ENCODE results near the gene SMIM14.
"Not testable (repeated sequence)": the region's sequence is repeated elsewhere in the genome, so short reads cannot be mapped to it uniquely, and the experiment has no call there.

SMIM14 gene

DNA sequence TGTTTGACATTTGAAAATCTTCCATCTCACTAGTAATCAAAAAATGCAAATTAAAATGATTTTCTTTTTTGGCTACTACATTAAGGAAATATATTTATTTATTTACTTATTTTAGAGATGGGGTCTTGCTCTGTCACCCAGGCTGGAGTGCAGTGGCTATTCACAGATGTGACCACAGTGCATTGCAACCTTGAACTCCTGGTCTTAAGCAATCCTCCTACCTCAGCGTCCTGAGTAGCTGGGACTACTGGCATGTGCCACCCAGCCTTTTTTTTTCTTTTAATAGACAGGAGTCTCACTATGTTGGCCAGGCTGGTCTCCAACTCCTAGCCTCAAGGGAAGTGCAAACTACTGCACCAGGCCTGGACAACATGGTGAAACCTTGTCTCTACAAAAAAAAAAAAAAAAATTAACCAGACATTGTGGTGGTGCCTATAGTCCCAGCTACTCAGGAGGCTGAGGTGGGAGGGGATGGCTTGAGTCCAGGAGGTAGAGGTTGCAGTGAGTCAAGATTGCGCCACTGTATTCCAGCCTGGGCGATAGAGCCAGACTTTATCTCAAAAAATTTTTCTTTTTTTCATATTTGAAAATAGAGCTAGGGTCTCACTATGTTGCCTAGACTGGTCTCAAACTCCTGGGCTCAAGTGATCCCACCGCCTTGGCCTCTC is 4.4 kb upstream of the SMIM14 start:
- no peak for DNase-seq

DNA sequence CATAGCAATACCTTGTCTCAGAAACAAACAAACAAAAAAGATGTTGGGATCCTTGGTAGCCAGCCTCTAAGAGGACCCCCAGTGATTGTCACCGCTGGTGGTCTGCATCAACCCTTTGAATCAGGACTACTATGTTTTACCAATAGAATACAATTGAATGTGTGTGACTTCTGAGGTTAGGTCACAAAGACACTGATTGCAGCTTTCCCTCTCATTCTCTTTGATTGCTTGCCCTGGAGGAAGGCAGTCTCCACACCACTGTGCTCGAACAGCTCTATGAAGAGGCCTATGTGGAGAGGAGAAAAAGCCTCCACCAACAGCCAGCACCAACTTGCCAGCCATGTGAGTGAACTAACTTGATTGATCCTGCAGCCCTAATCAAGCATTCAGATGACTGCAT is 2.8 kb upstream of the SMIM14 start:
- DNase-seq, result no peak

DNA sequence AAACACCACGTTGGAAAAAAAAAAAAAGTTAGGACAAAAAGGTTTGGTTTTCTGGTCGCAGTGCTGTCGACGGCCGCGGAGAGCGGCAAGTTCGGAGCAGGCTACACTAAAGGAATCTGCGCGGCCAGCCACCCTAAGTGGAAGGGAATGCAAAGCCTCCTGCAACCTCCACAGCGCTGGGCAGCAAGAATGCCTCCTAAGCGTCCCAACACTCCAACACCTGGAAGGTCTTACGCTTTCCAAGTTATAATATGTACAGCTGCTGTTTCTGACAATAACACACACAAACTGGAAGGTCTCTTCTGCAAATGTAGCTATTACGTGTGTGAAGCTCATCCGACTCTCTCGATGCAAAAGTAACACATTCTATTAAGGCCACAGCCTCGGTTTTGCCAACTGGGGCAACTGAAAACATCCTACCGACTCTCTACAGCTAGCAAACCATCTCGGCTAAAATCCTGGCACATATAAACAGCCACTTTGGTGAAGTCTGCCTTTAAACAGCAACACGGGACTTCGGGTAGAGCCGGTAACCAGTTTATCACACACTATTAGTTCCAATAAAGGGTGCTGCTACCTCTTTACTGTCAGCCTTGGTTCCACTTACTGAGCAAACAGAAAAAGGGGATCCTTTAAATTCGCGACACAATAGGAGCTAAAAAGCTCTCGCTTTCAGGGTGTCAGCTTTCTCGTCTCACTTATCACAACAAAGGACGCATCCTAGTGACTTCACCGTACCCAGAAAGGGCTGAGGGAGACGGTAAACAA is 895 bp downstream of the SMIM14 start:
- peak; percentile 24 for DNase-seq

DNA sequence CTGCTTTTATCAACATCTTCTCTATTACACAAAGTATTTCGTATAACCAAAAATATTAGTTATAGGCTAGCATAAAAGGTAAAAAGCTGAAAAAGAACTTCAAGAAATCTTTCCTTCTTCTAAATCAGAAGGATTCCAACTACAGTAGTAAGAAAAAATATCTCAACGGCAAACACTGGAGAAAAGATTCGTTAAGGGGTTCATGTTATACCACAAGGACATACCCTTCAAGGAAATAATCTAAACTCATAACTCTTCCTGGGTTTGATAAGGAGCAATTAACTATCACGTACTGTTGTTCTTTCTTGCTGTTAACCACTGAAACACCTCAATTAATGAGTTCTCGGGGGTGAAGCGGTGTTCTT is 1.5 kb downstream of the SMIM14 start:
- no peak for DNase-seq

DNA sequence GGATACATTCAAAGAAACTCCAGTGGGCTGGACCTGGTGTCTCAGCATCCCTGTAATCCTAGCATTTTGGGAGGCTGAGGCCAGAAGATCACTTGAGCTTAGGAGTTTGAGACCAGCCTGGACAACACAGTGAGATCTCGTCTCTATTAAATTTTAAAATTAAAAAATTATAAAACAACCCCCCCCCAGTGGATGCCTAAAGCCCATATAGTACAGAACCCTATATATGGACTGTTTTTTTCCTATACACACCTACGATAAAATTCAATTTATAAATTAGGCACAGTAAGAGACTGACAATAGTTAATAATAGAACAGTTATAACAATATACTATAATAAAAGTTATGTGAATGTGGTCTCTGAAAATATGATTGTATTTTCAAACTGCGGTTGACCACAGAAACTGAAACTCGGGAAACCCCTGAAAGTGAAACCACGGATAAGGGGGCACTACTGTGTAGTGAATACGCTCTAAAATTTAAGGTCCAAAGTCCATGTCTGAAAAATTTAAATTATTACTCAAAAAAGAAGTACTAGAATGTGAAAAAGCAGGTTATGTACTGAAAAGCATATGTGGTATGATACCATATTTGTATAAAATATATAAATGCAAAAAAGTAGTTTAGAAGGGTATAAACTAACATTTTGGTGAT is 2.0 kb downstream of the SMIM14 start:
- peak; percentile 7 for DNase-seq

DNA sequence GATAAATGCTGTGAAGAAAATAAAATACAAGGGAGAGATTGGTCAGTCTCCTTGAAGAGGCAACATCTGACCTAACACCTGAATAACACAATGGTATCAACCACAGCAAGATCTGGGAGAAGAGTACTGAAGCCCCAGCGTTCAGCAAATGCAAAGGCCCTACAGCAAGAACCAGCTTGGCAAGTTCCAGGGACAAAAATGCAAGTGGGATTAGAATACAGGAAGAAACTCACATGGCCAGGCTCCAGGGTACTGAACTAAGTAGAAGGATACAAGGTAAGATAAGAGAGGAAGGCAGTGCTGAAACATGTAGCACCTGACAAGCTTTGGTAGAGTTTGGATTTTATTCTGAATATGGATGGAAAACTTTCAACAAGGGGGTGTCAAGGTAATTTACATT is 3.6 kb downstream of the SMIM14 start:
- DNase-seq, result no peak

DNA sequence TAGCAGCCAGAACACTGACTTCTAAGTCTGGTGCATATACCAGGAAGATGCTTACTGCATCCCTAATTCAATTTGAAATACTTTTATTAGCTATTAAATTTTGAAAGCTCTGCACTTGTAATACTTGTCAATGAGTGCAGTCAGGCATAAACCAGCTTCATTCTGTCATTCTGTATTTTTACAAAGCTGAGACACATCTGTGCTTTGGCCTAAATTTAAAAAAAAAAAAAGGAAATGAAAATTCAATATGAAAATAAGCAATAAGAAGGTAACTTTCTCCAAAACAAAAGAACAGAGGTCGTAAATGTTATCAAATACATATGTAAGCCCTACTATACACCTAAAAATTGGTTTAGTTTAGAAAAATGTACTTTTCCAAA is 7.0 kb downstream of the SMIM14 start:
- no peak for DNase-seq

DNA sequence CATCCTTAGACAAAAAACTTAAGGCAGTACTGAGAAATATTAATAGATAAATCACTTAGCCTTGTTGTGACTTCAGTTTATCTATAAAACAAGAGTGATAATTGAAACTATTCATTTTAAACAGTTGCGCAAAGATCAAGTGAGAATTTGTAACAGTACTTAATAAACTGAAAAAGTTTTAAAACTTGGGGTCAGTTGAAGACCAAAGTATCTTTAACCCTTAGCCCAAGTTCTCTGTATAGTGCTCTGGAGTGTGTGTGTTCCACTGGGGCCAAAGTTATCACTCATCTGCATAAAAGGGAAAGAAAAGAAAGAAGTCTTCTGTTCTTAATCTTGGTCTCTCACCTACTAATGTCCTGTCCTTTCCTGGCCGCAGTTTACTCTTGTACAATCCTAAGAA is 11.3 kb downstream of the SMIM14 start:
- no peak for DNase-seq

DNA sequence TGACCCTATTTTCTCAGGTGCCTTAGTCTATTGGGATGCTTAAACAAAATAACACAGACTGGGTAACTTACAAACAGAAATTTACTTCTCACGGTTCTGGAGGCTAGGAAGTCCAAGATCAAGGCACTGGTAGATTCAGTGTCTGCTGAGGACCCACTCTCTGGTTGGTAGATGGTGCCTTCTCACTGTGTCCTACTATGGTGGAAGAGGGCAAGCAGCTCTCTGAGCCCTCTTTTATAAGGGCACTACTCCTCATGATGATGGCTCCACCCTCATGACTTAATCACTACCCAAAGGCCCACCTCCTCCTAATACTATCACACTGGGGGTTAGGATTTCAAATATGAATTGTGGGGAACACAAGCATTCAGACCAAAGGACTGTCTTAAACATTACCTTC is 11.8 kb downstream of the SMIM14 start:
- DNase-seq, result no peak

DNA sequence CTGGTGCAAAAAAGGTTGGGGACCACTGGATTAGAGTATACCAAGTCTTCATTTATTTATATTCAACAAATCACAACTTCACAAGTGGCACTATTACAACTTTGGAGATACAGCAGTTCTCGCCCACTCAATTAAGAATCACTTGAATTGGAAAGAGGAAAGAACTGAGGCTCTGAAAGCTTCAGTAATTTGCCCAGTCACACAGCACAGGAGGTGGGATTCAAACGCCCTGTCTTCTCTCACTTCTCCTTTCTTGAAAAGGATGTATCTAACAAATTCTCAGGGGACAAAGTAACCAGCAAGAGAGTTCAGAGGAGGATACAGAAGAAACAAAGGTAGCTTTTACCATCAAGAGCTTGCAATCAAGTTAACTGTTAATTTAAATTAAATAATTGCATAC is 12.4 kb downstream of the SMIM14 start:
- DNase-seq, result no peak

DNA sequence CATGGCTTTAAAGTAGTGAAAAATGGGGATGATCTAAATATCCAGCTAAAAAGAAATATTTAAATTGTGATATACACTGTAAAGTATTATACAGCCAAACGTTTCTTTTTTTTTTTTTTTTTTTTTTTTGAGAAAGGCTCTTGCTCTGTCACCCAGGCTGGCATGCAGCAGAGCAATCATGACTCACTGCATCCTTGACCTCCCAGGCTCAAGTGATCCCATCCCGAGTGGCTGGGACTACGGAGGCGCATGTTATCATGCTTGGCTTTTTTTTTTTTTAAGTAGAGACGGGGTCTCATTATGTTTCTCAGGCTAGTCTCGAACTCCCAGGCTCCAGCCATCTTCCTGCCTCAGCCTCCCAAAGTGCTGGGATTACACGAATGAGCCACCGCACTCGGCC is 17.1 kb downstream of the SMIM14 start:
- no peak for DNase-seq

DNA sequence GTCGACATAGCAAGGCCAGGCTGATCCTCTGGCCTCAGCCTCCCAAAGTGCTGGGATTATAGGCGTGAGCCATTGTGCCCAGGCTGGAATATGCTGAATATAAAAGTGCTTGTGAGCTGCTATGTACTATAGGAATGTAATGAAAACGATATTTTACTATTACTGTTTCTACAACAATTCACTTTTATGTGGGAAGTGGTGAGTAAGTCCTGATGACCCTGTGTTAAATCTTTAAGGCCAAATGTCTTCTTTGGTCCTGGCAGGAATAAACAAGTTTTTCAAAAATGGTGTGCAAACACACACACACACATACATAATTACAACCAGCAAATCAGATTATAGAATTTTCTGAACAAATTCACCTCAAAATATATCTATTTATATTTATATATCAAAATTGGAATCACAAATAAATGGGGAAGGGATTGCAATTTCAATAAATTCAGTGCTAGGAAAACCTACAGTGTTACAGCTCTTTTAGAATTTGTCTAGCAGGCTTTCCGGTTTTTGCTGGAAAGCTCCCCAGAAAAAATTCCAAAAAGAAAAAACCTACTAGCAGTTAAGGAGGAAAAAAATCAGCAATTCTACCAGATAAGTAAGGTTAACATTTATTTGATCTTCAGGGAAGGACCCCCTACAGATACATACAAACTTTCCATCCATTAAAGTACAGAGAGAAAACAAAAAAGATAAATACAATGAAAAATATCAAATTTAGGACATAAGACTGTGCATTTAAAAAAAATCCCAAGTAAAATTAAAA is 17.9 kb downstream of the SMIM14 start:
- no peak for DNase-seq

DNA sequence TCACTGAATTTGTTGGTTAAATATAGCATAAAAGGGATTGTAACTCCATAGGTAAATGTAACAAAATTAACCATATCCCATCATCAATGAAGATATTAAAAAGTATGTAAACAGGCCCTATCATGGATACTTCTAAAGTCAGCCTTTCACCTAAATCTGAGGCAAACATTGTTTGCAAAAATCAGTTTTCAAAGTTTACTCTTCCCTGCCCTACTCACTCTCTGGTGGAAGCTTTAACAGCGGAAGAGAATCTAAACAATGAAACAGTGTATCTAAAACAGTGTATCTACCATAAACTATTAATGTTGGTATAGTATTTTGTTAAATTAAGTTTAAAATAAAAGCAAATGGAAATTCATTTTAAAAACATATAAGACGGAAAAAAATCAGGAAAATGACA is 21.1 kb downstream of the SMIM14 start:
- no peak for DNase-seq

DNA sequence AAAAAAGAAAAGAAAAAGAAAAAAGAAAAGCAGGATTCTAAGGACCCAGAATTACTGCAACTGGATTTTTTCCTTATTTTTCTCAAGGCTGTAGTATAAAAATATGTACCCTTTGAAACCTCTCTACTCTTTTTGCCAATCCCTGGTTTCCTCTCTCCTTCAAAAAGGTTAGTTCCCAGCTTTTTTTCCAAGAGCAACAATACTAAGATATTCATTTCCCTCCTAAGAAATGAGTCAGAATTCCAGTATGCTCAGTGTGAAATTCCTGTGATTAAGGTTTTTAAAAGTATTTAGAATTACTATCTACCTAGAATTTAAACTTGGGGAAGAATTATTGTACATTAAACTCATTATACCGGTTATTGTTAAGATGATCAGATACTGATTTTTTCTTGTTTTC is 22.0 kb downstream of the SMIM14 start:
- DNase-seq, result no peak

DNA sequence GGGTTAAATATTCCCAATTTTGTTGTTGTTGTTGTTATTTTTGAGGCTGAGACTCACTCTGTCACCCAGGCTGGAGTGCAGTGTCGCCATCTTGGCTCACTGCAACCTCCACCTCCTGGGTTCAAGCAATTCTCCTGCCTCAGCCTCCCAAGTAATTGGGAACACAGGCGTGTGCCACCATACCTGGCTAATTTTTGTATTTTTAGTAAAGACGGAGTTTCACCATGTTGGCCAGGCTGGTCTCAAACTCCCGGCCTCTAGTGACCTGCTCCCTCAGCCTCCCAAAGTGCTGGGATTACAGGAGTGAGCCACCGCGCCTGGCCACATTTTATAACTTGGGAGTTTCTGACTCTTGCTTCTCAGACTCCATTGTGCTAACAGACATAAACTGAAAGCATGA is 22.6 kb downstream of the SMIM14 start:
- not testable (repeated sequence) for DNase-seq

DNA sequence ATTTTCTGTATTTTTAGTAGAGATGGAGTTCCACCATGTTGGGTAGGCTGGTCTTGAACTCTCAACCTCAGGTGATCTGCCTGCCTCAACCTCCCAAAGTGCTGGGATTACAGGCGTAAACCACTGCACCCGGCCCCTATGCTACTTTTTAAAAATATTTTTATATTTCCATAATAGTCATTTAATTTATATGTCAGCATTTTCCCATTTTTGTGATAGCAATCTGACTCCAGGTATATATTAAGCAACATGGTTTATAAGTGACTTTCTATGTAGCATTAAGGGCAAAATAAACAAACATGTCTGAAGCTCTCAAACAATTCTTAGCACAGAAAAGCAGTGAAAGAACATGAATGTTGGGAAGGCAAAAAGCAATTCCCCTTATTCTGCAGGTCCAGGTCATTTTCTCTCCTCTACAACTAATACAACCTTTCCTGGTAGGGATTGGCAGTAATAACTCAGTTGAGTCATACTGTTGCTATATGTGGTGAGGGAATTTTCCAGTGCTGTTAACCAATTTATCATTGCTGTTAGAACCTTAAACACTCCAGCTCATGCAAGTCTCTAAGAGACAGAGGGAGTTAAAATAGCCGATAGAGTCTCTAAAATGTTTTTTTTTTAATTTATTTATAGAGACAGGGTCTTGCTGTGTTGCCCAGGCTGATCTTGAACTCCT is 24.0 kb downstream of the SMIM14 start:
- DNase-seq, result no peak

DNA sequence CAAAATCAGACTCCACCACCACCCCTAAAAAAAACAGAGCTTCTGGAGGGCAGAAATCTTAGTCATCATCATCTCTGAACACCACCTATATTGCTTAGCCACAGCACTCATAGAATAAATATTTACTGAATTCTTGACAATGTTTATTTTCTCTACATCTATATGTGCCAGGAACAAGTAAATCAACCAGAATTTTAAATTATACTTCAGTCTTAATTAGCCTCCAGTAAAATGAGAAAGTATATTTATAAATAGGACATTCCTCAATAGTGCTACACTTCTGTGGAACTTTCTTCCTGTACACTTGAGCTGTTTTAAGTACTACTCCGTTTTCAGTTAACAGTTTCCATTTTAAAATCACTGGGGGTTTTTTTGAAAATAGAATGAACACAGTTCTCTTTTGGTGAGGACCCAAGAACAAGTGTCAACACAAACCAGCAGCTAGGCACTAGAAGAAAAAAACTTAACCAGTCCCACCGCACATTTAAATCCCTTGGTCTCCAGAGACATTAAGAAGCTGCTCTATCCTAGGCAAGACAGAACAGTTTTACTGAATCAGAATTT is 25.5 kb downstream of the SMIM14 start:
- DNase-seq, result no peak

DNA sequence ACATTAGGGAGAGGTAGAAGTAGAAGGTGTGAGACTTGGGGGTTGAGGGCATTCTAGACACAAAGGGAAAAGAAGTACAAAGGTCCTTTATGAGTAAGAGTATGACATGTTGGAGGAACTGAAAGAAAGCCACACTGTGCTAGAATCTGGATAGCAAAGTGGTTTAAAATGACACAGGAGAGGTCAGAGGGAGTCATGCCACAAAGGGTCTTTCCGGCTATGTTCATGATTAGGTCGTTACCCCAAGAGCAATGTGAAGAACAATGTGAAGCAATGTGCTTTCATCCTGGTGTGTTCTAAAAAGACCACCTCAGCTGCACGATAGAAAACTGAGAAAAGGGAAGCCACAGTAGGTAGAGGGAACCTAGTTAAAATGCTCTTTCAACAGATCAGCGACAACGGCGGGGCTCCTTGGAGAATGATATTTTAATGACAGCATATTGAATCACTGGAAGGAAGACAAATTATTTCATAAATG is 29.2 kb downstream of the SMIM14 start:
- no peak for DNase-seq

DNA sequence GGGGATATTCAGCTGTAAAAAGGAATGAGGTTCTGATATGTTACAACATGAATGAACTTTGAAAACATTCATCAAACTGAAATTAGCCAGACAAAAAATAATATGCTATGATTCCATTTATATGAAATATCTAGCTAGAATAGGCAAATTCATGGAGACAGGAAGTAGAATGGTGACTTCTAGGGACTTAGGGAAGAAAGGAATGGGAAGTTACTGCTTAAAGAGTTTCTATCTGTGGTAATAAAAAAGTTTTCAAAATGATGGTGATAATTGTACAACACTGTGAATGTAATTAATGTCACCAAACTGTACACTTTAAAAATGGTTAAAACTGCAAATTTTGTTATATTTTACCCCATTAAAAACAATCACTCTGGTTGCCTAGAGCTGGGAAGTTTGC is 30.2 kb downstream of the SMIM14 start:
- no peak for DNase-seq

DNA sequence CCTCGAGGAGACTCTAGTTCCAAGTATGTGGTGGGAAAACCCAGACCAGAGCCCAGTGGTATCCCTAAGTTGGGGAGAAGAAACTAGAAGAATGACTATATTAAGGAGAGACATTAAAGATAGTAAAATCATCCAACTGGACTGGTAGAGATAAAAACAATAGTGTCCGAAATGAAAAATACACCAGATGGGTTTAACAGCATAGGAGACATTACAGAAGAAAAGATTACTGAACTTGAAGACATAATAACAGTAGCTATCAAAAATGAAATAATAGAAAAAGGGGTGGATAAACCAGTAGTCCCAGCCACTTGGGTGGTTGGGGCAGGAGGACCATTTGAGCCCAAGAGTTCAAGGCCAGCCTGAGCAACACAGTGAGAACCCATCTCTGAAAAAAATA is 31.9 kb downstream of the SMIM14 start:
- DNase-seq, result no peak

DNA sequence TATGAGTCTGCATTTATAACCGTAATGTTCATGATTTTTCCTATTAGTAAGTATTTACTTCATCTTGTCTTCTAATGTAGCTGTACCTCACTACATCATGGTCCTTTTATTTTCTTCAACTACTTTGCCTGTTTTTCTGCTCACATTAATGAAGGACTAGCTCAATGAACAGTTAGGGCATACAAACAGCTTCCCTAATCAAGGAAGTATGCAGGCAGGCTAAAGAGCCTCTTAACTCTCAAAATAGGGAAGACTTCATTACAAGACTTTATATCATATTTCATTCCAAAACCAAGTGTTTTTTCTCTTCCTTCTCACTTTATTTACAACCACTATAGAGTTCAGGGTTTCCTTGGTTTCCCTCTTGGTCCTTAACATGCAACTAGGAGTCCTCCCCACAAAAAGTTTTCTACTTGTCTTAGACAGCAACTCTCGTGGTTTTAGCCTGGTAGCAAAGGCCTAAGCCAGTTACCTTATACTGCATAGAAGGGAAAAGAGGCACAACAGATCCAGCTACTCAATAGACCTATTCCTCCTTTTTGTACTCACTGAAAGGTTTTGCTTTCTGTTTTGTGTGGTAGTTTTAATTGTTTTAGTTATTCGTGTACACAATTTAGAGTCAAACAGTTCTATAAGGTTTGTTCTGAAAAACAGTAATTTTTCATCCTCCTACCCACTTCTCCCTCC is 40.8 kb downstream of the SMIM14 start:
- DNase-seq, result no peak

DNA sequence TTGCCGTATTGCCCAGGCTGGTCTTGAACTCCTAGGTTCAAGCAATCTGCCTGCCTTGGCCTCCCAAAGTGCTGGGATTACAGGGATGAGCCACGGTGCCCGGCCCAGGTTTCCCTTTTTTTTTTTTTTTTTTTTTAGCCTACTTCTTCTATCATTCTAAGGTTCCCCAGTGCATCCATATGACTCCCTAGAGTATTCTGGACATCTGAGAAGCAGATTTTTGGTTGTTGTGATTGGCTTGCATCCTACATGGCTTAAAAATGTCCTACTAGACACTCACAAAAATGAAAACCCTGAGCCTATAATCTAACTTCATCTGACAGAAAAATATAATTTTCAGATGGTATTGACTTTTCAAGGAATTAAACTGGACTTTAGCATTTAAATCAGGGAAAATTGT is 41.7 kb downstream of the SMIM14 start:
- DNase-seq, result no peak
